ENCODE measurements around the gene GTF2A1.
"Not testable (repeated sequence)": the region's sequence is repeated elsewhere in the genome, so short reads cannot be mapped to it uniquely, and the experiment has no call there.

The GTF2A1 gene

DNA sequence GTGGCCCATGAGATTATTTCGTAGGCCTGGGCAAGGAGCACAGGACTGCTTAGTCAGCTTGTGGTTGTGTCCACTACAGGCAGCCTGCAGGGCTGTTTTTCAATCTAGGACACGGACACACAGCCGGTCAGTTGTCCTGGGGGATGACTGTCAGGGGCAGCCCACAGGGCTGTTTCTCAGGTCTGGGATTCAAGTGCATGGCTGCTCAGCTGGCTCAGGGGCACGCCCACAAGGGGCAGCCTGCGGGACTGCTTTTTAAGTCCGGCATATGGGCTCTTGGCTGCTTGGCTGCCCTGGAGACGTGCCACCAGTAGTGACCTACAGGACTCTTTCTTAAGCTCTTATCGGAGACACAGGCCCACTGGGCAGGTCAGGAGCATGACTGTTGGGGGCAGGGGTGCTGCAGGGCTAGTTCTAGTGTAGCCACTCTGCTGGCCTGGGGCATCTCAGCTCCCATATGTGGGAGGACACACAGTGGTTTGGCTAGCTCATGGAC, 26.6 kb upstream of the GTF2A1 start:
- Histone ChIP-seq H3K27ac (ENCODE audit: low read length) (no peak overlapping the region), H3K36me3 (ENCODE audit: control insufficient read depth, low read depth, low read length) (no peaks in the 10 kb centered on the region), H3K9ac (ENCODE audit: low read length) (no peak overlapping the region)

DNA sequence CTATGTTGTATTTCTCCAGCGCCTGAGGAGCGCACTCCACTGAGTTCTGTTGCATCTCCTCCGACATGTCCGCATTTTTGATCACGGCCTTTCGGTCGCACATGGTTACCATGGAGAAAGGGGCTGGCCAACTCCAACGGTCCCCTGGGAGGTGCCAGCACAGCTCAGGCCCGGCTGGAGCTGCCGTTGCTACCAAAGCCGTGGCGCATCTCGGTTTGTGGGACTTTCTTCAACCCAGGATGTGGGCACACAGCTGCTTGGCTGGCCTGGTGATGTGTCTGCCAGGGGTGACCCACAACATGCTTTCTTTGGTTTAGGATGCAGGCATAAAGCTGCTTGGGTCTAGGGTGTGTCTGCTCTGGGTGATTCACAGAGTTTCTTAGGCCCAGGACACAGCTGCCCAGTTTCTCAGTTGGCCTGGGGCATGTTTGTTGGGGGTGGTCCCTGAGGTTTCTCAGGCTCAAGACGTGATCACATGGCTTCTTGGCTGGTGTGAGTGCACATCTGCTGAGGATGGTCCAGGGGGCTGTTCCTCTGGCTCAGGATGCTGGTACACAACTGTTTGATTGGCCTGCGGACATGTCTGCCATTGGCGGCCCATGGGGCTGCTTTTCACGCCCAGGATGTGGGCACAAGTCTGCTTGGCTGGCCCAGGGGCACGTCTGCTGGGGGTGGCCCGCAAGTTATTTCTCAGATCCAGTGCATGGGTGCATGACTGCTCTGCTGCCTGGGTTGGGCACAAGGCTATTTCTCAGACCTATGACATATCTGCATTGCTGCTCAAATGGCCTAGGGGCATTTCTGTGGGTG, 25.9 kb upstream of the GTF2A1 start:
- H3K27me3 ChIP-seq (ENCODE audit: control insufficient read depth, insufficient read depth, low read length) = no peaks in the 10 kb centered on the region
- no peak overlapping the region for H3K4me3 ChIP-seq (ENCODE audit: low read length)
- no peak overlapping the region for H3K9ac ChIP-seq (ENCODE audit: low read length)
- H3K36me3 ChIP-seq (ENCODE audit: control insufficient read depth, low read depth, low read length) = no peaks in the 10 kb centered on the region
- no peaks in the 10 kb centered on the region for H3K4me1 ChIP-seq (ENCODE audit: control insufficient read depth, low read depth, low read length)
- H3K27ac ChIP-seq (ENCODE audit: low read length) = no peak overlapping the region
- H3K9me3 ChIP-seq (ENCODE audit: control insufficient read depth, low read depth, low read length) = peaks cover 2% of the 10 kb centered on the region

More for the DNA sequence above, 26.6 kb upstream of the GTF2A1 start:
- Histone ChIP-seq H3K27me3 (ENCODE audit: control insufficient read depth, insufficient read depth, low read length) (no peaks in the 10 kb centered on the region), H3K4me3 (ENCODE audit: low read length) (no peak overlapping the region), H3K4me1 (ENCODE audit: control insufficient read depth, low read depth, low read length) (no peaks in the 10 kb centered on the region), H3K9me3 (ENCODE audit: control insufficient read depth, low read depth, low read length) (peaks cover 2% of the 10 kb centered on the region)

DNA sequence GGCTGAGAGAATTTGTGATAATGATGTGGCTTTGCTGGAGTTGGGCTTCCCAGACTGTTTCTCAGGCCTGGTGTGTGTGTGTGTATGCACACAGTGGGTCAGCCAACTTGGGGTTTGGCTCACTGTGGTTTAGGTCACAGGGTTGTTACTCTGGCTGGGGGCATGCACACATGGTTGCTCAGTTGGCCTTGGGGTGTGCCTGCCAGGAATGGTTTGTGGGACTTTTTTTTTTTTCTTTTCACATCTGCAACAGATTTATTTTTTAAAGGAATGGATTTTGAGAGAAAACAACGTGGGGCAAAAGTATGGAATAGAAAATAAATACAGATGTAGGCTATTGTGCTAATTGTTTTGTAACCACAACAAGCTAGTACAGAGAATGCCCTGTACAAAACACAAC, 25.0 kb upstream of the GTF2A1 start:
- no peaks in the 10 kb centered on the region for H3K27me3 ChIP-seq (ENCODE audit: control insufficient read depth, insufficient read depth, low read length)
- no peaks in the 10 kb centered on the region for H3K36me3 ChIP-seq (ENCODE audit: control insufficient read depth, low read depth, low read length)
- no peak overlapping the region for H3K9ac ChIP-seq (ENCODE audit: low read length)
- H3K9me3 ChIP-seq (ENCODE audit: control insufficient read depth, low read depth, low read length) = peaks cover 2% of the 10 kb centered on the region
- H3K4me3 ChIP-seq (ENCODE audit: low read length) = no peak overlapping the region
- H3K27ac ChIP-seq (ENCODE audit: low read length) = no peak overlapping the region
- H3K4me1 ChIP-seq (ENCODE audit: control insufficient read depth, low read depth, low read length) = no peaks in the 10 kb centered on the region

DNA sequence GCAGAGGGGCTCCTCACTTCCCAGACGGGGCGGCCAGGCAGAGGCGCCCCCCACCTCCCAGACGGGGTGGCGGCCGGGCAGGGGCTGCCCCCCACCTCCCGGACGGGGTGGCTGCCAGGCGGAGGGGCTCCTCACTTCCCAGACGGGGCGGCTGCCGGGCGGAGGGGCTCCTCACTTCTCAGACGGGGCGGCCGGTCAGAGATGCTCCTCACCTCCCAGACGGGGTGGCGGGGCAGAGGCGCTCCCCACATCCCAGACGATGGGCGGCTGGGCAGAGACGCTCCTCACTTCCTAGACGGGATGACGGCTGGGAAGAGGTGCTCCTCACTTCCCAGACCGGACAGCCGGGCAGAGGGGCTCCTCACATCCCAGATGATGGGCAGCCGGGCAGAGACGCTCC, 23.7 kb upstream of the GTF2A1 start:
- H3K36me3 ChIP-seq (ENCODE audit: control insufficient read depth, low read depth, low read length); H3K4me1 ChIP-seq (ENCODE audit: control insufficient read depth, low read depth, low read length); H3K9ac ChIP-seq (ENCODE audit: low read length); H3K27me3 ChIP-seq (ENCODE audit: control insufficient read depth, insufficient read depth, low read length); H3K27ac ChIP-seq (ENCODE audit: low read length); H3K9me3 ChIP-seq (ENCODE audit: control insufficient read depth, low read depth, low read length); H3K4me3 ChIP-seq (ENCODE audit: low read length): not testable (repeated sequence)

DNA sequence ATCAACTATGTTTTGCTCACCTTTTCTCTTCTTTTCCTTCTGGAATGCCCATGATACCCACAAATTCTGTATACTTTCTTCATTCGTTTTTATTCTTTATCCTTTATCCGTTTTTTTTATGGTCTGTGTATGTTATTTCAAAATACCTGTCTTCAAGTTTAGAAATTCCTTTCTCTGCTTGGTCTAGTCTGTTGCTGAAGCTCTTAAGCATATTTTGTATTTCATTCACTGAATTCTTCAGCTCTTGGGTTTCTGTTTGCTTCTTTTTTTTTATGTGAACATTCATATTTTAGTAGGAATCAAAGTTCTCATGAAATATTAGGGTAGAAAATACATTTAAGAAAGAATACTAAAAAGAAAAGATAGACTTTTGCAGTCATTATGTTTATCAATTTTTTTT, 22.7 kb upstream of the GTF2A1 start:
- H3K36me3 ChIP-seq (ENCODE audit: control insufficient read depth, low read depth, low read length) = no peaks in the 10 kb centered on the region
- no peaks in the 10 kb centered on the region for H3K4me1 ChIP-seq (ENCODE audit: control insufficient read depth, low read depth, low read length)
- H3K9ac ChIP-seq (ENCODE audit: low read length) = no peak overlapping the region
- no peak overlapping the region for H3K4me3 ChIP-seq (ENCODE audit: low read length)
- no peak overlapping the region for H3K27ac ChIP-seq (ENCODE audit: low read length)
- H3K27me3 ChIP-seq (ENCODE audit: control insufficient read depth, insufficient read depth, low read length) = no peaks in the 10 kb centered on the region
- peaks cover 2% of the 10 kb centered on the region for H3K9me3 ChIP-seq (ENCODE audit: control insufficient read depth, low read depth, low read length)

DNA sequence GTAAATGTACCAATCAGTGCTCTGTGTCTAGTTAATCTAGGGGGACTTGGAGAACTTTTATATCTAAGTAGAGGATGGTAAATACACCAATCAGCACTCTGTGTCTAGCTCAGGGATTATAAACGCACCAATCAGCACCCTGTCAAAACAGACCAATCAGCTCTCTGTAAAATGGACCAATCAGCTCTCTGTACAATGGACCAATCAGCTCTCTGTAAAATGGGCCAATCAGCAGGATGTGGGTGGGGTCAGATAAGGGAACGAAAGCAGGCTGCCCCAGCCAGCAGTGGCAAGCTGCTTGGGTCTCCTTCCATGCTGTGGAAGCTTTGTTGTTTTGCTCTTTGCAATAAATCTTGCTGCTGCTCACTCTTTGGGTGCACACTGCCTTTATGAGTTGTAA, 16.1 kb upstream of the GTF2A1 start:
- not testable (repeated sequence) for H3K9me3 ChIP-seq (ENCODE audit: control insufficient read depth, low read depth, low read length); H3K4me1 ChIP-seq (ENCODE audit: control insufficient read depth, low read depth, low read length); H3K9ac ChIP-seq (ENCODE audit: low read length); H3K36me3 ChIP-seq (ENCODE audit: control insufficient read depth, low read depth, low read length); H3K27ac ChIP-seq (ENCODE audit: low read length); H3K27me3 ChIP-seq (ENCODE audit: control insufficient read depth, insufficient read depth, low read length); H3K4me3 ChIP-seq (ENCODE audit: low read length)

DNA sequence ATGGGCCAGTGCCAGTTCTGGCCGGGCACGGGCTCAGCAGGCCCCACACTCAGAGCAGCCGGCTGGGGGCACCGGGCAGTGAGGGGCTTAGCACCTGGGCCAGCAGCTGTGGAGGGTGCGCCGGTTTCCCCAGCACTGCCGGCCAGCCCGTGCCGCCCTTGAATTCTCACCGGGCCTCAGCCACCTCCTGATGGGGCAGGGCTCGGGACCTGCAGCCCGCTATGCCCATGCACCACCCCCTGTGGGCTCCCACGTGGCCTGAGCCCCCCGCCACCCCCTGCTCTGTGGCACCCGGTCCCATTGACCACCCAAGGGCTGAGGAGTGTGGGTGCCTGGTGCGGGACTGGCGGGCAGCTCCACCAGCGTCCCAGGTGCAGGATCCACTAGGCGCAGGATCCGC, 15.4 kb upstream of the GTF2A1 start:
- Histone ChIP-seq H3K27me3 (ENCODE audit: control insufficient read depth, insufficient read depth, low read length) (no peaks in the 10 kb centered on the region), H3K4me3 (ENCODE audit: low read length) (no peak overlapping the region), H3K4me1 (ENCODE audit: control insufficient read depth, low read depth, low read length) (peaks cover 8% of the 10 kb centered on the region), H3K9ac (ENCODE audit: low read length) (no peak overlapping the region), H3K9me3 (ENCODE audit: control insufficient read depth, low read depth, low read length) (no peaks in the 10 kb centered on the region), H3K36me3 (ENCODE audit: control insufficient read depth, low read depth, low read length) (no peaks in the 10 kb centered on the region), H3K27ac (ENCODE audit: low read length) (no peak overlapping the region)

DNA sequence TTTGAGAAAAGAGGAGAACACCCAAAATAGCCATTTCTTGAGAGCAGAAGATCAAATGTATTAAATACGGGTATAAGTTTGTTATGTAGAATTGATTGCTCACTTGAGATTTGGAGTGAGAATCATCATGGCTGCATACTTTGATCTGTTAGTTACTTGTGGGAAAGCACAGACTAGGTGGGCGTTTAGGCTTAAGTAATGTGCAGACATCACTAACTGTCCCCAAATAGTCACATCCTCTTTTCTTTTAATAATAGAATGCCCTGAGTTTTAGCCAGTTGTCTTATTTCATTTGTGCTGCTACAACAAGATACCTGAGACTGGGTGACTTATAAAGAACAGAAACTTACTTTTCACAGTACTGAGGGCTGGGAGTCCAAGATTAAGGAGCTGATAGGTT, 14.3 kb upstream of the GTF2A1 start:
- H3K4me3 ChIP-seq (ENCODE audit: low read length) = no peak overlapping the region
- no peaks in the 10 kb centered on the region for H3K9me3 ChIP-seq (ENCODE audit: control insufficient read depth, low read depth, low read length)
- H3K9ac ChIP-seq (ENCODE audit: low read length) = no peak overlapping the region
- H3K4me1 ChIP-seq (ENCODE audit: control insufficient read depth, low read depth, low read length) = peaks cover 8% of the 10 kb centered on the region
- H3K27me3 ChIP-seq (ENCODE audit: control insufficient read depth, insufficient read depth, low read length) = no peaks in the 10 kb centered on the region
- no peaks in the 10 kb centered on the region for H3K36me3 ChIP-seq (ENCODE audit: control insufficient read depth, low read depth, low read length)
- no peak overlapping the region for H3K27ac ChIP-seq (ENCODE audit: low read length)

DNA sequence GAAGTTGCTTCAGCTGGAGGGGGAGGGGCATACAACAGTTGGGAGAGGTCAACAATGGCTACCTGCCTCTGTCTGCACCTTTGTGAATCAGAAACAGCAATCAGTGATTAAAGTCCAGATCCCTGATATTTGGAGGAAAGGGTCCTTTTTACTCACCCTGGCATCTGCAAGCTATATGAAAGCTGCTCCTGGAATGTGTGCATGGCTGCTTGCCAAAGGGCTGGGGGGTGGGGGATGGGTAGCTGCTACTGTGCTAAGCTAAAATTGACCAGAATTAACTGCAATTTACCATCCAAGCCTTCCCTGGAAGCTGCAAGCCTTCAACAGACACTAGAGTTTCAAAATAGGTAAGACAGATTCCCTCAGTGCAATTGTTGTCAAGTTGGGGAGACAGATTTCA, 13.5 kb upstream of the GTF2A1 start:
- no peaks in the 10 kb centered on the region for H3K27me3 ChIP-seq (ENCODE audit: control insufficient read depth, insufficient read depth, low read length)
- H3K4me3 ChIP-seq (ENCODE audit: low read length) = no peak overlapping the region
- no peaks in the 10 kb centered on the region for H3K36me3 ChIP-seq (ENCODE audit: control insufficient read depth, low read depth, low read length)
- H3K9ac ChIP-seq (ENCODE audit: low read length) = no peak overlapping the region
- no peak overlapping the region for H3K27ac ChIP-seq (ENCODE audit: low read length)
- no peaks in the 10 kb centered on the region for H3K9me3 ChIP-seq (ENCODE audit: control insufficient read depth, low read depth, low read length)
- peaks cover 8% of the 10 kb centered on the region for H3K4me1 ChIP-seq (ENCODE audit: control insufficient read depth, low read depth, low read length)

DNA sequence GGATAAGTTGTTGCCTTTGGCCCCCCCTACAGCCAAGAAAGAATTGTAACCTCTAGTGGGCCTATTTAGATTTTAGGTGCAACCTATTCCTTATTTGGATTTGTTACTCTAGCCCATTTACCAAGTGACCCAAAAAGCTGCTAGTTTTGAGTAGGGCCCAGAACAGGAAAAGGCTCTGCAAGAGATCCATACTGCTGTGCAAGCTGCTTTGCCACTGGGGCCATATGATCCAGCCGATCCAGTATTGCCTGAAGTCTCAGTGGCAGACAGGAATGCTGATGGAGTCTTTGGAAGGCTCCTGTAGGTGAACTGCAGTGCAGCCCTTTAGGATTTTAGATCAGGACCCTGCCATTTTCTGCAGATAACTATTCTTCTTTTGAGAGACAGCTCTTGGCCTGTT, 12.9 kb upstream of the GTF2A1 start:
- H3K9me3 ChIP-seq (ENCODE audit: control insufficient read depth, low read depth, low read length) = no peaks in the 10 kb centered on the region
- H3K4me3 ChIP-seq (ENCODE audit: low read length) = no peak overlapping the region
- no peaks in the 10 kb centered on the region for H3K36me3 ChIP-seq (ENCODE audit: control insufficient read depth, low read depth, low read length)
- no peak overlapping the region for H3K9ac ChIP-seq (ENCODE audit: low read length)
- H3K27ac ChIP-seq (ENCODE audit: low read length) = no peak overlapping the region
- no peaks in the 10 kb centered on the region for H3K27me3 ChIP-seq (ENCODE audit: control insufficient read depth, insufficient read depth, low read length)
- H3K4me1 ChIP-seq (ENCODE audit: control insufficient read depth, low read depth, low read length) = peaks cover 8% of the 10 kb centered on the region

DNA sequence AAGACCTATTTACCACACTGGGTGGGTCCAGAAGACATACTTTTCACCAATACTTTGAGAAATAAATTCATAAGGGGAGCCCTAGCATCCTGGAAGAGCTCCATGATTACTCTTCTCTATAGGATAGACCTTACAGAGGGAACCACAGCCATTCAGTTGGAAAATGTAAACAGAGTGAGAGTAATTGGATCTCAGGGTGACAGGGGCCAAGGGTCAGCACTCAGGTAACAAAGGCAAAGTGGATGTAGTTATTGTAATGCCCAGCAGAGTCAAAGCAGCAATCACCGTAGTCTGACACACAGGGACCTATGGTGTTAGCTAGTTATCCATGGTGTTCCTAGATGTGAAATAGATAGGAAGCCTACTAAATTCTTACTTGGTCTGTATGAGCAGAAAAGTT, 10.8 kb upstream of the GTF2A1 start:
- no peak overlapping the region for H3K27ac ChIP-seq (ENCODE audit: low read length)
- no peaks in the 10 kb centered on the region for H3K27me3 ChIP-seq (ENCODE audit: control insufficient read depth, insufficient read depth, low read length)
- H3K4me3 ChIP-seq (ENCODE audit: low read length) = no peak overlapping the region
- peaks cover 8% of the 10 kb centered on the region for H3K4me1 ChIP-seq (ENCODE audit: control insufficient read depth, low read depth, low read length)
- H3K36me3 ChIP-seq (ENCODE audit: control insufficient read depth, low read depth, low read length) = no peaks in the 10 kb centered on the region
- H3K9me3 ChIP-seq (ENCODE audit: control insufficient read depth, low read depth, low read length) = no peaks in the 10 kb centered on the region
- H3K9ac ChIP-seq (ENCODE audit: low read length) = no peak overlapping the region

DNA sequence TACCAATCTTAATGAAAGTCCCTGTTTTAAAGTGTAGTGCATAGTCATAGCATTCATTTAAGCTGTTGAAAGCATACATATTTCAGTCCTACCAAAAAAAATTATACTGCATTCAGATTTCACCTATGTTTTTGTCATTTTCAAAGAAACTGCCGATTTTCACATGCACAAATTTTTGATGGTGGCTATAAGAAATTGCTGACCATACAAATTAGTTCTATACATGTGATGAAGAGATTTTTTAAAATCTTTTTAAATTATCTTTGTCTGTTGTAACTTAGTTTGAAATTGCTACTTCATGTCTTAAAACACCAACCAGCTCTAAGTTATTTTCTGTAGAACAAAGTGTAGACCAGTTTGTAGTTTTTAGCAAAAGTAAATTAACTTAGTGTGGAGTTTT, 3.5 kb upstream of the GTF2A1 start:
- H3K36me3 ChIP-seq (ENCODE audit: control insufficient read depth, low read depth, low read length) = no peaks in the 10 kb centered on the region
- no peak overlapping the region for H3K4me3 ChIP-seq (ENCODE audit: low read length)
- H3K9ac ChIP-seq (ENCODE audit: low read length) = no peak overlapping the region
- H3K27me3 ChIP-seq (ENCODE audit: control insufficient read depth, insufficient read depth, low read length) = no peaks in the 10 kb centered on the region
- peaks cover 12% of the 10 kb centered on the region for H3K4me1 ChIP-seq (ENCODE audit: control insufficient read depth, low read depth, low read length)
- no peak overlapping the region for H3K27ac ChIP-seq (ENCODE audit: low read length)
- no peaks in the 10 kb centered on the region for H3K9me3 ChIP-seq (ENCODE audit: control insufficient read depth, low read depth, low read length)
